Testis (tissue), 3 donors: ENCODE data around the gene B3GALT6. TPM values are rescaled to one million over a fixed set of nuclear protein-coding genes. Genes with fewer than 3 reads are reported as not detected.
"Not testable (repeated sequence)": the region's sequence is repeated elsewhere in the genome, so short reads cannot be mapped to it uniquely, and the experiment has no call there.

Experiments
- DNase-seq: peaks from one replicate; pipeline ENCODE4 v3.0.0-alpha.2; 2019
- H3K27ac ChIP-seq, 2 donors: fragments of 200-600 bp; sonication (generic); one replicate each; pipeline ENCODE4 v1.5.1; 2019
- H3K27me3 ChIP-seq: fragments of 200-600 bp; sonication (generic); one replicate; pipeline ENCODE4 v1.5.1; 2019
- H3K36me3 ChIP-seq: fragments of 200-600 bp; sonication (generic); one replicate; pipeline ENCODE4 v1.5.1; 2017; ENCODE audit warnings: low read depth; ENCODE audit errors: missing control alignments
- H3K4me1 ChIP-seq: fragments of 200-600 bp; sonication (generic); one replicate; pipeline ENCODE4 v1.5.1; 2019
- H3K4me3 ChIP-seq, 2 donors: fragments of 200-600 bp; sonication (generic); one replicate each; pipeline ENCODE4 v1.5.1; 2017 to 2019
- H3K9me3 ChIP-seq: fragments of 200-600 bp; sonication (generic); one replicate; pipeline ENCODE4 v1.5.1; 2017
- CTCF ChIP-seq, 3 experiments: fragments of 450-650 bp in 2 of 3; fragments of 200-600 bp in 1 of 3; sonication (generic) in 1 of 3; IDR thresholded peaks; one replicate each; pipeline ENCODE4 v1.5.1; 2016 to 2019; ENCODE audit warnings: antibody characterized with exemption in 3 of 3, mild to moderate bottlenecking in 2 of 3, moderate library complexity in 1 of 3
- POLR2A ChIP-seq: fragments of 450-650 bp; IDR thresholded peaks from one replicate; pipeline ENCODE4 v1.6.1; 2017; ENCODE audit warnings: antibody characterized with exemption, mild to moderate bottlenecking, moderate library complexity
- WGBS, 2 donors: methylation state at CpG; one replicate each; pipeline ENCODE4 v1.1.5; 2018; 5-methylcytosine and 5-hydroxymethylcytosine counted together
- intact Hi-C: fragments of 100-400 bp; cut with DNase I; formaldehyde crosslinking; loops from one replicate; pipeline ENCODE4 v1.15.1; 2023; ENCODE audit warnings: low total_unique reads
- polyA plus RNA-seq: library from polyadenylated mRNA; stranded (reverse); fragments of 350-450 nt; fragmentation: Illumina TruSeq; extraction: RNeasy Lipid Tissue Mini Kit (QIAGEN cat#74804); gene quantifications from one replicate; pipeline ENCODE4 v1.2.3, GENCODE V29; 2014; ENCODE audit warnings: low read depth, low replicate concordance; ENCODE audit not compliant: insufficient read depth
- total RNA-seq, 2 donors: library from RNA; depleted of rRNA; stranded (reverse); fragments of >200 nt; gene quantifications; one replicate each; pipeline ENCODE4 v1.2.3, GENCODE V29; 2016

B3GALT6 gene
- total and polyA plus RNA-seq, 3 donors from 2014 or later, result 8.5 to 37.3 (median 26.1) TPM

GRCh38 chr1:1245178-1245816 lies 13.3 kb downstream of the B3GALT6 start:
- no peak for DNase-seq
- no peaks in the 10 kb centered on the region for H3K9me3 ChIP-seq
- 71% methylated on average over 16 of the region's 23 CpGs; no CpG with 5 or more reads in 1 of the 2 donors for WGBS, 2 donors
- no peaks in the 10 kb centered on the region for H3K36me3 ChIP-seq
- H3K27me3 ChIP-seq, result no peaks in the 10 kb centered on the region
- peaks cover 3% of the 10 kb centered on the region for H3K4me1 ChIP-seq
- TF ChIP-seq CTCF (IDR thresholded peaks at IDR 0.05) (no peak), POLR2A (no peak)
- intact Hi-C loops, result loop anchor here (10.0 kb wide), 1 partner anchor 120 kb away; no protein-coding TSS in a partner anchor
- no peak overlapping the region for H3K4me3 ChIP-seq
- H3K27ac ChIP-seq, result no peak overlapping the region

- DNase-seq, result no peak
- Histone ChIP-seq H3K4me1 (peaks cover 8% of the 10 kb centered on the region), H3K9me3 (no peaks in the 10 kb centered on the region), H3K36me3 (no peaks in the 10 kb centered on the region), H3K27ac (no peak overlapping the region), H3K4me3 (no peak overlapping the region), H3K27me3 (no peaks in the 10 kb centered on the region)
- no peak for TF ChIP-seq POLR2A
- no peak for TF ChIP-seq CTCF (IDR thresholded peaks at IDR 0.05)
- intact Hi-C loops, result loop anchor here (10.0 kb wide), 1 partner anchor 121 kb away; no protein-coding TSS in a partner anchor
- 58% methylated on average over 21 of the region's 45 CpGs; no CpG with 5 or more reads in 1 of the 2 donors for WGBS, 2 donors
Observed at GRCh38 chr1:1245817-1246576, 14.0 kb downstream of the B3GALT6 start.

GRCh38 chr1:1246577-1247340 lies 14.7 kb downstream of the B3GALT6 start, which contains the start of gene C1QTNF12:
TSS of gene C1QTNF12 (minus strand) at chr1:1246722. CDS start at chr1:1246690, 32 bp downstream.
- H3K27me3 ChIP-seq, result no peaks in the 10 kb centered on the region
- no peak within 1 kb of the TSS for H3K27ac ChIP-seq
- no peaks in the 10 kb centered on the region for H3K36me3 ChIP-seq
- H3K4me1 ChIP-seq, result peaks cover 8% of the 10 kb centered on the region
- no peak for DNase-seq
- intact Hi-C loops, result loop anchor here (10.0 kb wide), 1 partner anchor 122 kb away; no protein-coding TSS in a partner anchor
- no peak for TF ChIP-seq POLR2A
- TF ChIP-seq CTCF (IDR thresholded peaks at IDR 0.05), result no peak
- 7% methylated on average over 38 of the region's 74 CpGs; no CpG with 5 or more reads in 1 of the 2 donors for WGBS, 2 donors
- H3K4me3 ChIP-seq, result no peak within 1 kb of the TSS
- no peaks in the 10 kb centered on the region for H3K9me3 ChIP-seq

GRCh38 chr1:1247341-1247913 lies 15.4 kb downstream of the B3GALT6 start:
- Histone ChIP-seq H3K4me3 (no peak overlapping the region), H3K9me3 (no peaks in the 10 kb centered on the region), H3K27ac (no peak overlapping the region), H3K27me3 (no peaks in the 10 kb centered on the region), H3K4me1 (peaks cover 8% of the 10 kb centered on the region), H3K36me3 (no peaks in the 10 kb centered on the region)
- DNase-seq, result no peak
- TF ChIP-seq CTCF (IDR thresholded peaks at IDR 0.05) (no peak), POLR2A (no peak)
- 67 to 75% methylated on average over 9 to 22 of the region's 25 CpGs for WGBS, 2 donors
- intact Hi-C loops, result loop anchor here (10.0 kb wide), 1 partner anchor 123 kb away; no protein-coding TSS in a partner anchor

GRCh38 chr1:1248009-1248913 lies 16.2 kb downstream of the B3GALT6 start:
- H3K27ac ChIP-seq, H3K4me3 ChIP-seq, H3K4me1 ChIP-seq, DNase-seq, H3K27me3 ChIP-seq, H3K36me3 ChIP-seq, H3K9me3 ChIP-seq: not testable (repeated sequence)
- intact Hi-C loops, result loop anchor here (10.0 kb wide), 1 partner anchor 123 kb away; no protein-coding TSS in a partner anchor
- WGBS, 2 donors, result 87 to 92% methylated on average over 3 to 18 of the region's 21 CpGs
